ENCODE data around the gene GLMN.

Gene GLMN

DNA sequence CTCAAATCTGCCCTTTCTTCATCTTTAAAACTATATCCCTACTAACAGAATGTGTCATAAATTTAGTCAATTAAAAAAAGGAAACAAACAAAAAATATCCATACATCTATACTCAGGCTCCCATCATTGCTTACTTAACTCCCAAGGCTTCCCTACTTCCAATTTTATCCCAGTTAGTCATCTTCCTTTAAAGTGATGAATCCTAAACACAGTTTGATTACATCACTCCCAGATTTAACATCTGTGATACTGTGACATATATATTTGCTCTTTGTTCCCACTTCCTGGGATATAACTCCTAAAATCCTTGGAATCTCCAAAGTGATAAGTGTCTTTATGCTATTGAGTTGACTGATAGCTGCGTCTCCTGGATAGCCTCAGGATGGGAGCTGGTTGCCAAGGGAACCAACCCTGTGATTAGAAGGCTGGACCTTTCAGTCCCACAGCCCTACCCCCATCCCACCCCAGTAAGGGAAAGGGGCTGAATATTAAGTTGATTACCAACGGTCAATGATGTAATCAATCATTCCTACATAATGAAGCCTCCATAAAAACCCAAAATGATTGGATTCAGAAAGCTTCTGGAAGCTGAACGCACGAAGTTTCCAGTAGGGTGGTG is 21.6 kb downstream of the GLMN start:
- no peak overlapping the region for H3K27ac ChIP-seq

DNA sequence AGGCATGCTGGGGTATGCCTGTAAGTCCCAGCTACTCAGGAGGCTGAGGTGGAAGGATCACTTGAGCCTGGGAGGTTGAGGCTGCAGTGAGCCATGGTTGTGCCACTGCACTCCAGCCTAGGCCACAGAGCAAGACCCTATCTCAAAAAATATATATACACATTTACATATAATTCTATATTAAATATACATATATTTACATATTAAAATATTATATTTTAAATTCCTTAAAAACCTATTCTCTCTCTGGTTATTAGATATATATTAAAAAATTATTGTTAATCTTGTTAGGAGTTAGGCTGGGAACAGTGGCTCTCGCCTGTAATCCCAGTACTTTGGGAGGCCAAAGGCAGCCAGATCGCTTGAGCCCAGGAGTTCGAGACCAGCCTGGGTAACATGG is 22.7 kb downstream of the GLMN start:
- Histone ChIP-seq H2AFZ (no peak overlapping the region), H3K4me3 (ENCODE audit: low read depth, low read length) (no peak overlapping the region), H3K79me2 (no peaks in the 10 kb centered on the region), H3K27me3 (ENCODE audit: control insufficient read depth, insufficient read depth, low read length) (no peaks in the 10 kb centered on the region), H3K4me2 (ENCODE audit: low read length) (no peak overlapping the region), H3K36me3 (ENCODE audit: control insufficient read depth, insufficient read depth, low read length) (no peaks in the 10 kb centered on the region), H3K27ac (no peak overlapping the region), H3K9me3 (ENCODE audit: control insufficient read depth, low read length) (no peaks in the 10 kb centered on the region), H3K9ac (no peak overlapping the region), H3K4me1 (no peaks in the 10 kb centered on the region)
- TF ChIP-seq, protein P1, sequence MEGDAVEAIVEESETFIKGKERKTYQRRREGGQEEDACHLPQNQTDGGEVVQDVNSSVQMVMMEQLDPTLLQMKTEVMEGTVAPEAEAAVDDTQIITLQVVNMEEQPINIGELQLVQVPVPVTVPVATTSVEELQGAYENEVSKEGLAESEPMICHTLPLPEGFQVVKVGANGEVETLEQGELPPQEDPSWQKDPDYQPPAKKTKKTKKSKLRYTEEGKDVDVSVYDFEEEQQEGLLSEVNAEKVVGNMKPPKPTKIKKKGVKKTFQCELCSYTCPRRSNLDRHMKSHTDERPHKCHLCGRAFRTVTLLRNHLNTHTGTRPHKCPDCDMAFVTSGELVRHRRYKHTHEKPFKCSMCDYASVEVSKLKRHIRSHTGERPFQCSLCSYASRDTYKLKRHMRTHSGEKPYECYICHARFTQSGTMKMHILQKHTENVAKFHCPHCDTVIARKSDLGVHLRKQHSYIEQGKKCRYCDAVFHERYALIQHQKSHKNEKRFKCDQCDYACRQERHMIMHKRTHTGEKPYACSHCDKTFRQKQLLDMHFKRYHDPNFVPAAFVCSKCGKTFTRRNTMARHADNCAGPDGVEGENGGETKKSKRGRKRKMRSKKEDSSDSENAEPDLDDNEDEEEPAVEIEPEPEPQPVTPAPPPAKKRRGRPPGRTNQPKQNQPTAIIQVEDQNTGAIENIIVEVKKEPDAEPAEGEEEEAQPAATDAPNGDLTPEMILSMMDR (IDR thresholded peaks at IDR 0.05): no peak

More for the DNA sequence above, 21.6 kb downstream of the GLMN start:
- Histone ChIP-seq H3K4me3 (ENCODE audit: low read depth, low read length) (no peak overlapping the region), H3K9me3 (ENCODE audit: control insufficient read depth, low read length) (no peaks in the 10 kb centered on the region), H3K36me3 (ENCODE audit: control insufficient read depth, insufficient read depth, low read length) (no peaks in the 10 kb centered on the region), H3K4me1 (no peaks in the 10 kb centered on the region), H3K4me2 (ENCODE audit: low read length) (no peak overlapping the region), H3K9ac (no peak overlapping the region), H3K79me2 (no peaks in the 10 kb centered on the region), H3K27me3 (ENCODE audit: control insufficient read depth, insufficient read depth, low read length) (no peaks in the 10 kb centered on the region), H2AFZ (no peak overlapping the region)
- TF ChIP-seq, protein P1 (IDR thresholded peaks at IDR 0.05): no peak

DNA sequence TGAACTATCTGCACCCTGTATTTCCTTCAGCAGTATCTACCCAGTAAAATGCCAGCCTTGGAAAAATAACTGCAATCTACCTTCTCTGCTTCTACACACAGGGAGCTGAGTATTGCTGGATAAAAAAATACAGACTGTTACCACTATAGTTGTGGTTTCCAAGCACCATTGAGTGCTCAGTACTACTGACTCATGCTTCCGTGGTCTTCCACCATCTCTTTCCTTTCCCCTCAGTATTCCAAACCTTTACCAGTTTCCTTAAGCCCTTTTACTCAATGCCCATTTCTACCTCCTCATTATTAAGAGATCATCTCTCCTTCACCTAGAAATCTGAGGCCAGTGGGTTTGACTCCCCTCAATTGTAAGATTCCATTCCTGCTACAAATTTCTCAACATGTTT is 23.8 kb downstream of the GLMN start:
- Histone ChIP-seq H3K36me3 (ENCODE audit: control insufficient read depth, insufficient read depth, low read length) (no peaks in the 10 kb centered on the region), H3K79me2 (no peaks in the 10 kb centered on the region), H3K4me2 (ENCODE audit: low read length) (no peak overlapping the region), H3K27me3 (ENCODE audit: control insufficient read depth, insufficient read depth, low read length) (no peaks in the 10 kb centered on the region), H3K9ac (no peak overlapping the region), H3K9me3 (ENCODE audit: control insufficient read depth, low read length) (no peaks in the 10 kb centered on the region), H2AFZ (no peak overlapping the region), H3K4me3 (ENCODE audit: low read depth, low read length) (no peak overlapping the region), H3K27ac (no peak overlapping the region), H3K4me1 (no peaks in the 10 kb centered on the region)
- TF ChIP-seq, protein P1 (IDR thresholded peaks at IDR 0.05): no peak

DNA sequence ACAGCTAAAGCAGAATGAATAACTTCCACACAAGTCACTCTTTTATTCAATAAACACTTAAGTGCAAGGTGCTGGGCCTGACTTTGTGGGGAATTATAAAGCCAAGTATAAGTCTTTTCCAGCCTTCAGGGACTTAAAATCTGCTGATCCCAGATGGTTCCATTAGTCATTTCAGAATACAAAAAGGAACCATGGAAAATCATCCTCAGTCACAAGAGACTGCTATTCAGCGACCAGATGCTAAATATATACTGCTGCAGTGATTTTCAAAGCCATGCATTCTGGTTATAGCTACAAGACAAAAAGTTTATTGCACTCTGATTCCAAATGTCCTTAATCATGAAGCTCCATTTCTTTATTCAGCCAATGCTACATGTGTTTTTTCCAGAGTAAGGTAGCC is 25.7 kb downstream of the GLMN start:
- Histone ChIP-seq H3K36me3 (ENCODE audit: control insufficient read depth, insufficient read depth, low read length) (no peaks in the 10 kb centered on the region), H3K4me1 (no peaks in the 10 kb centered on the region)

More for the DNA sequence above, 25.7 kb downstream of the GLMN start:
- Histone ChIP-seq H3K4me3 (ENCODE audit: low read depth, low read length) (no peak overlapping the region), H3K4me2 (ENCODE audit: low read length) (no peak overlapping the region), H3K27ac (no peak overlapping the region), H3K9me3 (ENCODE audit: control insufficient read depth, low read length) (no peaks in the 10 kb centered on the region), H3K9ac (no peak overlapping the region), H3K27me3 (ENCODE audit: control insufficient read depth, insufficient read depth, low read length) (no peaks in the 10 kb centered on the region), H2AFZ (no peak overlapping the region), H3K79me2 (no peaks in the 10 kb centered on the region)
- TF ChIP-seq, protein P1 (IDR thresholded peaks at IDR 0.05): no peak
